Caco-2 (cell line): ENCODE measurements around the gene MYB. TPM values are rescaled to one million over a fixed set of nuclear protein-coding genes. Genes with fewer than 3 reads are reported as not detected.

Experiments used
- BruUV-seq: library from RNA; stranded (reverse); fragments of 400-500 nt; replicated peaks from 2 replicates; lab custom pipeline; 2021; lab: Mats Ljungman, UMichigan
- CTCF ChIA-PET: fragments of 300-600 bp; sonication (Branson Sonifier 250); formaldehyde crosslinking; loops from one replicate; lab custom pipeline; 2022; ENCODE audit warnings: antibody characterized with exemption; lab: Charles Lee
- POLR2A ChIA-PET: fragments of 300-600 bp; sonication (Branson Sonifier 250); formaldehyde crosslinking; loops from one replicate; lab custom pipeline; 2022; ENCODE audit warnings: antibody characterized with exemption; lab: Charles Lee
- DNase-seq, 2 experiments: peaks; one replicate each; pipeline versions ENCODE4 v3.0.0 to v3.0.0-alpha.2; 2020 to 2022
- H3K27me3 ChIP-seq: replicated peaks from 2 replicates; pipeline ENCODE4 v1.6.0; 2011; ENCODE audit warnings: low read length; ENCODE audit not compliant: control insufficient read depth, insufficient read depth
- H3K36me3 ChIP-seq: 2 replicates; pipeline ENCODE4 v1.5.1; 2011; ENCODE audit warnings: low read length; ENCODE audit not compliant: control insufficient read depth, insufficient read depth
- H3K4me1 ChIP-seq: fragments of 250-450 bp; sonication (Bioruptor Pico); 2 replicates; pipeline ENCODE4 v1.5.1; 2020; ENCODE audit warnings: mild to moderate bottlenecking
- H3K4me3 ChIP-seq: 2 replicates; pipeline ENCODE4 v1.5.1; 2011; ENCODE audit warnings: low read depth, mild to moderate bottlenecking, control low read depth, low read length
- H3K9me3 ChIP-seq: fragments of 250-450 bp; sonication (Bioruptor Pico); 2 replicates; pipeline ENCODE4 v1.5.1; 2020; ENCODE audit warnings: mild to moderate bottlenecking, moderate library complexity
- H3K27ac Mint-ChIP-seq: one replicate; pipeline ENCODE4 v1.8.0; 2022; ENCODE audit warnings: mixed read lengths; ENCODE audit not compliant: unreplicated experiment
- H3K27me3 Mint-ChIP-seq: one replicate; pipeline ENCODE4 v1.8.0; 2022; ENCODE audit warnings: mixed read lengths; ENCODE audit not compliant: insufficient read depth, unreplicated experiment
- H3K36me3 Mint-ChIP-seq: one replicate; pipeline ENCODE4 v1.8.0; 2022; ENCODE audit warnings: mild to moderate bottlenecking, mixed read lengths; ENCODE audit not compliant: insufficient read depth, unreplicated experiment
- H3K4me1 Mint-ChIP-seq: one replicate; pipeline ENCODE4 v1.8.0; 2022; ENCODE audit warnings: low read depth, mixed read lengths; ENCODE audit not compliant: unreplicated experiment
- H3K4me3 Mint-ChIP-seq: one replicate; pipeline ENCODE4 v1.8.0; 2022; ENCODE audit warnings: mild to moderate bottlenecking, moderate library complexity, mixed read lengths; ENCODE audit not compliant: unreplicated experiment
- H3K9me3 Mint-ChIP-seq: one replicate; pipeline ENCODE4 v1.8.0; 2022; ENCODE audit warnings: mixed read lengths; ENCODE audit not compliant: unreplicated experiment
- intact Hi-C: fragments of 100-400 bp; cut with micrococcal nuclease; formaldehyde crosslinking; loops from one replicate; pipeline ENCODE4 v1.10.0; 2022; ENCODE audit not compliant: unreplicated experiment
- total RNA-seq: library from RNA; stranded (reverse); gene quantifications from 2 replicates; pipeline ENCODE4 v1.2.3, GENCODE V29; 2022
- TF ChIP-seq, protein P1 (sequence below), 2 experiments: fragments of 200-600 bp in 1 of 2; IDR thresholded peaks; 1 replicate in 1 of 2; 2 replicates in 1 of 2; pipeline versions ENCODE4 v1.5.1 to v1.8.0; 2011 to 2022; ENCODE audit warnings: antibody characterized with exemption in 1 of 2, control low read depth in 1 of 2, inconsistent platforms in 1 of 2, low read depth in 1 of 2, low read length in 1 of 2, mild to moderate bottlenecking in 1 of 2, moderate library complexity in 1 of 2; ENCODE audit not compliant: insufficient read depth in 1 of 2, severe bottlenecking in 1 of 2, unreplicated experiment in 1 of 2

Gene MYB
- total RNA-seq, 1 experiment from 2014 or later = 2.7 TPM

- POLR2A ChIA-PET = no interaction called here
- Mint-ChIP-seq H3K9me3 (no peaks in the 10 kb centered on the region), H3K27ac (no peak overlapping the region), H3K4me1 (no peaks in the 10 kb centered on the region), H3K4me3 (no peak overlapping the region), H3K36me3 (no peaks in the 10 kb centered on the region), H3K27me3 (peaks cover 3% of the 10 kb centered on the region)
- Histone ChIP-seq H3K4me1 (no peaks in the 10 kb centered on the region), H3K9me3 (no peaks in the 10 kb centered on the region), H3K27me3 (no peaks in the 10 kb centered on the region), H3K4me3 (no peak overlapping the region), H3K36me3 (no peaks in the 10 kb centered on the region)
- CTCF ChIA-PET = no interaction called here
- no peak for DNase-seq
- BruUV-seq = no TSS peak
- intact Hi-C loops = loop anchor here (10.0 kb wide), 1 partner anchor 135 kb away; the partner anchor contains the start of gene HBS1L
- TF ChIP-seq, protein P1, sequence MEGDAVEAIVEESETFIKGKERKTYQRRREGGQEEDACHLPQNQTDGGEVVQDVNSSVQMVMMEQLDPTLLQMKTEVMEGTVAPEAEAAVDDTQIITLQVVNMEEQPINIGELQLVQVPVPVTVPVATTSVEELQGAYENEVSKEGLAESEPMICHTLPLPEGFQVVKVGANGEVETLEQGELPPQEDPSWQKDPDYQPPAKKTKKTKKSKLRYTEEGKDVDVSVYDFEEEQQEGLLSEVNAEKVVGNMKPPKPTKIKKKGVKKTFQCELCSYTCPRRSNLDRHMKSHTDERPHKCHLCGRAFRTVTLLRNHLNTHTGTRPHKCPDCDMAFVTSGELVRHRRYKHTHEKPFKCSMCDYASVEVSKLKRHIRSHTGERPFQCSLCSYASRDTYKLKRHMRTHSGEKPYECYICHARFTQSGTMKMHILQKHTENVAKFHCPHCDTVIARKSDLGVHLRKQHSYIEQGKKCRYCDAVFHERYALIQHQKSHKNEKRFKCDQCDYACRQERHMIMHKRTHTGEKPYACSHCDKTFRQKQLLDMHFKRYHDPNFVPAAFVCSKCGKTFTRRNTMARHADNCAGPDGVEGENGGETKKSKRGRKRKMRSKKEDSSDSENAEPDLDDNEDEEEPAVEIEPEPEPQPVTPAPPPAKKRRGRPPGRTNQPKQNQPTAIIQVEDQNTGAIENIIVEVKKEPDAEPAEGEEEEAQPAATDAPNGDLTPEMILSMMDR (IDR thresholded peaks at IDR 0.05; ENCODE audit: insufficient read depth in 1 of 2, low read depth in 1 of 2, low read length in 1 of 2, severe bottlenecking in 1 of 2, unreplicated experiment in 1 of 2) = no peak
These were observed 8.2 kb downstream of the MYB start for GRCh38 chr6:135189344-135189743.

DNA sequence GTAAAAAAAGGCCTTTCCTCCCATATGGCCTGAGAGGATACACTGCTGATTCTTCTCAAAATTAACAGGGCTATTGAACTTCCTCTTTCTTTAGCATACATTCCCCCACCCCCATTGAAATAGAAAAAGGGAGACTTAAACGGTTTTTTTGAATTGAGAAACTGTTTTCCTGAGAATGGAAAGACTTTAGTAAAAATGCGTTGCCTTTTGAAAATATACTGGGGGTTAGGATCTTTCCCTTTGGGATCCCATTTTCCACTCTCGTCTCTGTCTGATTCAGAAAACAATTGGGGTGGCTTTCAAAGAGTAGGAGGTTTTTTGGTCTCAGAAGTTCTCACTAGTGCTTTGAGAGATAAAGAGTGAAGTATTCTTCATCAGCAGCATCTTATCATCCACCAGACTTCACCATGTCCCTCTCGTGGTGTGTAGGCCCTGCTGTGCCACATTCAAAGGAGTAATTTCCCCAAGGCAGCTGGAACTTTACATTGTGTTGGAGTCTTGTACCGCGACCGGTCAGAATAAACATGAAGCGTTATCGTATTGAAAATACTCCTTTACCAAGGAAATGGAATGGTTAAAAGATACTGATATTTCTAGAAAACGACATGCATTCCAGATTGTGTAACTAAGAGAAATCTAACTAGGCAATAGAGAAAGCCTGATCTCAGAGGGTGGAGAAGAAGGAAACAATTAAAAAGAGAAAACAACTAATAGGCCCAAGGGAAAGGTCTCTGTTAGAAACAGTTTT lies 10.6 kb downstream of the MYB start:
- Mint-ChIP-seq H3K36me3 (no peaks in the 10 kb centered on the region), H3K27me3 (peaks cover 5% of the 10 kb centered on the region), H3K4me3 (no peak overlapping the region), H3K9me3 (no peaks in the 10 kb centered on the region), H3K4me1 (no peaks in the 10 kb centered on the region), H3K27ac (no peak overlapping the region)
- no peak for DNase-seq
- CTCF ChIA-PET = no interaction called here
- Histone ChIP-seq H3K36me3 (no peaks in the 10 kb centered on the region), H3K9me3 (no peaks in the 10 kb centered on the region), H3K4me3 (no peak overlapping the region), H3K4me1 (no peaks in the 10 kb centered on the region), H3K27me3 (no peaks in the 10 kb centered on the region)
- POLR2A ChIA-PET = no interaction called here
- BruUV-seq = no TSS peak
- intact Hi-C loops = no loop called here
- TF ChIP-seq, protein P1 (IDR thresholded peaks at IDR 0.05; ENCODE audit: insufficient read depth in 1 of 2, low read depth in 1 of 2, low read length in 1 of 2, severe bottlenecking in 1 of 2, unreplicated experiment in 1 of 2) = no peak

GRCh38 chr6:135192256-135193174 lies 11.4 kb downstream of the MYB start:
- POLR2A ChIA-PET = interaction anchor here (0.6 kb wide), 1 partner anchor 141 kb away, joined by 3 read pairs; no protein-coding TSS in a partner anchor
- Histone ChIP-seq H3K9me3 (no peaks in the 10 kb centered on the region), H3K36me3 (no peaks in the 10 kb centered on the region), H3K27me3 (no peaks in the 10 kb centered on the region), H3K4me3 (no peak overlapping the region), H3K4me1 (no peaks in the 10 kb centered on the region)
- TF ChIP-seq, protein P1 (IDR thresholded peaks at IDR 0.05; ENCODE audit: insufficient read depth in 1 of 2, low read depth in 1 of 2, low read length in 1 of 2, severe bottlenecking in 1 of 2, unreplicated experiment in 1 of 2) = no peak
- BruUV-seq = no TSS peak
- intact Hi-C loops = no loop called here
- no peak for DNase-seq
- CTCF ChIA-PET = no interaction called here
- Mint-ChIP-seq H3K27ac (no peak overlapping the region), H3K4me3 (no peak overlapping the region), H3K4me1 (no peaks in the 10 kb centered on the region), H3K27me3 (peaks cover 5% of the 10 kb centered on the region), H3K36me3 (no peaks in the 10 kb centered on the region), H3K9me3 (no peaks in the 10 kb centered on the region)
